HEK293 (cell line): ENCODE measurements around the gene MPDU1.

Source experiments
- GFI1B ChIP-seq: fragments of 450-650 bp; formaldehyde crosslinking; IDR thresholded peaks from 2 replicates; pipeline ENCODE4 v1.5.1; 2016; ENCODE audit warnings: missing biosample characterization, missing genetic modification characterization
- WT1 ChIP-seq: fragments of 450-650 bp; formaldehyde crosslinking; IDR thresholded peaks from 2 replicates; pipeline ENCODE4 v1.5.1; 2016; ENCODE audit warnings: missing biosample characterization, missing genetic modification characterization
- ZNF138 ChIP-seq: fragments of 450-650 bp; formaldehyde crosslinking; IDR thresholded peaks from 2 replicates; pipeline ENCODE4 v1.5.1; 2016; ENCODE audit warnings: missing biosample characterization, missing genetic modification characterization, borderline replicate concordance
- ZNF157 ChIP-seq: fragments of 450-650 bp; formaldehyde crosslinking; IDR thresholded peaks from 2 replicates; pipeline ENCODE4 v1.5.1; 2016; ENCODE audit warnings: missing biosample characterization, missing genetic modification characterization
- ZNF404 ChIP-seq: fragments of 450-650 bp; formaldehyde crosslinking; IDR thresholded peaks from 2 replicates; pipeline ENCODE4 v1.5.1; 2017; ENCODE audit warnings: missing biosample characterization, missing genetic modification characterization
- ZNF48 ChIP-seq: fragments of 450-650 bp; formaldehyde crosslinking; IDR thresholded peaks from 2 replicates; pipeline ENCODE4 v1.5.1; 2016; ENCODE audit warnings: missing biosample characterization, missing genetic modification characterization
- ZNF510 ChIP-seq: fragments of 450-650 bp; formaldehyde crosslinking; IDR thresholded peaks from 2 replicates; pipeline ENCODE4 v1.5.1; 2018; ENCODE audit warnings: mild to moderate bottlenecking, missing genetic modification characterization, missing biosample characterization; ENCODE audit not compliant: insufficient replicate concordance
- ZNF521 ChIP-seq: fragments of 450-650 bp; formaldehyde crosslinking; IDR thresholded peaks from 2 replicates; pipeline ENCODE4 v1.5.1; 2017; ENCODE audit warnings: missing biosample characterization, mild to moderate bottlenecking, missing genetic modification characterization
- ZNF530 ChIP-seq: fragments of 450-650 bp; formaldehyde crosslinking; IDR thresholded peaks from 2 replicates; pipeline ENCODE4 v1.5.1; 2016; ENCODE audit warnings: low read depth, missing biosample characterization, missing genetic modification characterization
- ZNF560 ChIP-seq: fragments of 450-650 bp; formaldehyde crosslinking; IDR thresholded peaks from 2 replicates; pipeline ENCODE4 v1.5.1; 2017; ENCODE audit warnings: missing biosample characterization, missing genetic modification characterization, borderline replicate concordance
- ZNF561 ChIP-seq: fragments of 450-650 bp; IDR thresholded peaks from 2 replicates; pipeline ENCODE4 v1.5.1; 2018; ENCODE audit warnings: missing biosample characterization, missing genetic modification characterization, borderline replicate concordance
- ZNF624 ChIP-seq: fragments of 450-650 bp; formaldehyde crosslinking; IDR thresholded peaks from 2 replicates; pipeline ENCODE4 v1.5.1; 2017; ENCODE audit warnings: missing biosample characterization, missing genetic modification characterization
- ZNF664 ChIP-seq: fragments of 450-650 bp; formaldehyde crosslinking; IDR thresholded peaks from 2 replicates; pipeline ENCODE4 v1.5.1; 2016; ENCODE audit warnings: missing biosample characterization, missing genetic modification characterization
- ZNF670 ChIP-seq: fragments of 450-650 bp; formaldehyde crosslinking; IDR thresholded peaks from 2 replicates; pipeline ENCODE4 v1.5.1; 2016; ENCODE audit warnings: missing biosample characterization, missing genetic modification characterization, low read depth
- ZNF785 ChIP-seq: fragments of 450-650 bp; formaldehyde crosslinking; IDR thresholded peaks from 2 replicates; pipeline ENCODE4 v1.5.1; 2016; ENCODE audit warnings: missing biosample characterization, missing genetic modification characterization
- ZNF791 ChIP-seq: fragments of 450-650 bp; formaldehyde crosslinking; IDR thresholded peaks from 2 replicates; pipeline ENCODE4 v1.5.1; 2016; ENCODE audit warnings: missing biosample characterization, missing genetic modification characterization
- ZNF792 ChIP-seq: fragments of 450-650 bp; formaldehyde crosslinking; IDR thresholded peaks from 2 replicates; pipeline ENCODE4 v1.5.1; 2016; ENCODE audit warnings: missing biosample characterization, missing genetic modification characterization
- ZSCAN30 ChIP-seq: fragments of 450-650 bp; IDR thresholded peaks from 2 replicates; pipeline ENCODE4 v1.5.1; 2018; ENCODE audit warnings: missing biosample characterization, mild to moderate bottlenecking, missing genetic modification characterization, moderate library complexity
- TF ChIP-seq, protein P1 (sequence below): fragments of 450-650 bp; formaldehyde crosslinking; IDR thresholded peaks from 2 replicates; pipeline ENCODE4 v1.5.1; 2016; ENCODE audit warnings: missing biosample characterization, missing genetic modification characterization
- TF ChIP-seq, protein P2 (sequence below): fragments of 450-650 bp; formaldehyde crosslinking; IDR thresholded peaks from 2 replicates; pipeline ENCODE4 v1.5.1; 2017; ENCODE audit warnings: missing biosample characterization, missing genetic modification characterization
- TF ChIP-seq, protein P3 (sequence below): IDR thresholded peaks from 2 replicates; pipeline ENCODE4 v1.6.1; 2011; ENCODE audit warnings: mild to moderate bottlenecking, low read depth, low read length, borderline replicate concordance
- TF ChIP-seq, protein P4 (sequence below): fragments of 450-650 bp; formaldehyde crosslinking; IDR thresholded peaks from 2 replicates; pipeline ENCODE4 v1.5.1; 2016; ENCODE audit warnings: missing biosample characterization, missing genetic modification characterization
- TF ChIP-seq, protein P5 (sequence below): fragments of 450-650 bp; formaldehyde crosslinking; IDR thresholded peaks from 2 replicates; pipeline ENCODE4 v1.5.1; 2016; ENCODE audit warnings: missing biosample characterization, missing genetic modification characterization
- TF ChIP-seq, protein P6 (sequence below): fragments of 450-650 bp; IDR thresholded peaks from 2 replicates; pipeline ENCODE4 v1.5.1; 2018; ENCODE audit warnings: missing biosample characterization, missing genetic modification characterization
- TF ChIP-seq, protein P7 (sequence below): fragments of 450-650 bp; formaldehyde crosslinking; IDR thresholded peaks from 2 replicates; pipeline ENCODE4 v1.5.1; 2016; ENCODE audit warnings: missing biosample characterization, missing genetic modification characterization

Gene MPDU1

DNA sequence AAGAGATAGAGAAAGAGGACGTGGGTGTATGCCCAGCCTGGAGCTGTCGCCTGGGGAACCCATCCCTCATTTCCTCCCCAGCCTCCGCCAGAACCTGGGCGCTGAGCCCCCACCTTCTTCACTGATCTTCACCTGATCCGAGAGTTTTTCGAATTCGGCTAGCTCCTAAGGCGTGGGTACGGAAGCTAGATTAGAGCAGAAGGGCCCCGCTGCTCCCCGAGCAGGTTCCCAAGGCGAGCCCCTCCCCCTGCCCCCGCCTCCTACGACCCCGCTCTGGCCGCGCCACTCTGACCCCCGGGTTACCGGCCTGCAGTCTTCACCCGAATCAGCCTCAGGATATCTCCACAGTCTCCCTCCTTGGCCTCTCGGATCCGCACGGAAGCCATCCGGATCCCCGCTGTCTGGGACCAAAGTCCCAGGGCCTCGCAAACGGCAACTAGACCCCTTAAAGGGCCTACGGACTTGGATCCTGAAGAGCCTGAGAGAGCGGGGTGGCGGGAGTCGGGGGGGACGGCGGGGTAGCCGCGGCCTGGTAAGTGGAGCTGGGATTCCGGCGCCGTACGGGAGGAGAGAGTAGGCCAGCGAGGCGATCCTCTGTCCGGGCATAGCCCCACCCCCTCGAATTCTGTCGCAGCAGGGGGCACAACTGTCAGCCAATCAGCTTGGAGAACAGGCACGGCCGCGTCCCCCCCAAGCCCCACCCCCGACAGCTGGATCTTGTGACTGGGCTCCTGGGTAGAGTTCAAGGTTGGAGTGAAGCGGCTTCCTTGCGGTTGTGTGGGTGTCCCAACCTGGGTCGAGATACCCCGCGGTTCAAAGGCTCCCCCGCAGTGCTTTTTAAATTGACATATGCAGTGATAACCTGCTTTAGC, 43.8 kb downstream of the MPDU1 start, which contains the start of gene SAT2 (continued):
- TF ChIP-seq ZNF624 (tag by site-specific recombination) (no peak), ZNF48 (tag by site-specific recombination) (no peak), ZNF670 (tag by site-specific recombination) (no peak), WT1 (tag by site-specific recombination) (no peak), ZNF664 (no peak), ZNF157 (no peak), ZNF138 (tag by site-specific recombination) (no peak), ZNF404 (no peak), ZNF785 (tag by site-specific recombination) (no peak), ZSCAN30 (tag by site-specific recombination) (peak; percentile 31; the same call in 1 of the 2 replicates), ZNF560 (tag by site-specific recombination) (no peak), ZNF510 (tag by site-specific recombination) (no peak), ZNF792 (no peak), ZNF530 (tag by site-specific recombination) (no peak), ZNF521 (tag by site-specific recombination) (no peak), GFI1B (0 out of 2 replicates have a peak, but pooled peaks have one; percentile 21), ZNF791 (tag by site-specific recombination) (no peak), ZNF561 (tag by site-specific recombination) (no peak)
- TF ChIP-seq, protein P1, sequence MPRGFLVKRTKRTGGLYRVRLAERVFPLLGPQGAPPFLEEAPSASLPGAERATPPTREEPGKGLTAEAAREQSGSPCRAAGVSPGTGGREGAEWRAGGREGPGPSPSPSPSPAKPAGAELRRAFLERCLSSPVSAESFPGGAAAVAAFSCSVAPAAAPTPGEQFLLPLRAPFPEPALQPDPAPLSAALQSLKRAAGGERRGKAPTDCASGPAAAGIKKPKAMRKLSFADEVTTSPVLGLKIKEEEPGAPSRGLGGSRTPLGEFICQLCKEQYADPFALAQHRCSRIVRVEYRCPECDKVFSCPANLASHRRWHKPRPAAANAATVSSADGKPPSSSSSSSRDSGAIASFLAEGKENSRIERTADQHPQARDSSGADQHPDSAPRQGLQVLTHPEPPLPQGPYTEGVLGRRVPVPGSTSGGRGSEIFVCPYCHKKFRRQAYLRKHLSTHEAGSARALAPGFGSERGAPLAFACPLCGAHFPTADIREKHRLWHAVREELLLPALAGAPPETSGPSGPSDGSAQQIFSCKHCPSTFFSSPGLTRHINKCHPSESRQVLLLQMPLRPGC (tag by site-specific recombination) = 0 out of 2 replicates have a peak, but pooled peaks have one; percentile 44
- TF ChIP-seq, protein P2, sequence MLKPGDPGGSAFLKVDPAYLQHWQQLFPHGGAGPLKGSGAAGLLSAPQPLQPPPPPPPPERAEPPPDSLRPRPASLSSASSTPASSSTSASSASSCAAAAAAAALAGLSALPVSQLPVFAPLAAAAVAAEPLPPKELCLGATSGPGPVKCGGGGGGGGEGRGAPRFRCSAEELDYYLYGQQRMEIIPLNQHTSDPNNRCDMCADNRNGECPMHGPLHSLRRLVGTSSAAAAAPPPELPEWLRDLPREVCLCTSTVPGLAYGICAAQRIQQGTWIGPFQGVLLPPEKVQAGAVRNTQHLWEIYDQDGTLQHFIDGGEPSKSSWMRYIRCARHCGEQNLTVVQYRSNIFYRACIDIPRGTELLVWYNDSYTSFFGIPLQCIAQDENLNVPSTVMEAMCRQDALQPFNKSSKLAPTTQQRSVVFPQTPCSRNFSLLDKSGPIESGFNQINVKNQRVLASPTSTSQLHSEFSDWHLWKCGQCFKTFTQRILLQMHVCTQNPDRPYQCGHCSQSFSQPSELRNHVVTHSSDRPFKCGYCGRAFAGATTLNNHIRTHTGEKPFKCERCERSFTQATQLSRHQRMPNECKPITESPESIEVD (tag by site-specific recombination) = no peak
- TF ChIP-seq, protein P3, sequence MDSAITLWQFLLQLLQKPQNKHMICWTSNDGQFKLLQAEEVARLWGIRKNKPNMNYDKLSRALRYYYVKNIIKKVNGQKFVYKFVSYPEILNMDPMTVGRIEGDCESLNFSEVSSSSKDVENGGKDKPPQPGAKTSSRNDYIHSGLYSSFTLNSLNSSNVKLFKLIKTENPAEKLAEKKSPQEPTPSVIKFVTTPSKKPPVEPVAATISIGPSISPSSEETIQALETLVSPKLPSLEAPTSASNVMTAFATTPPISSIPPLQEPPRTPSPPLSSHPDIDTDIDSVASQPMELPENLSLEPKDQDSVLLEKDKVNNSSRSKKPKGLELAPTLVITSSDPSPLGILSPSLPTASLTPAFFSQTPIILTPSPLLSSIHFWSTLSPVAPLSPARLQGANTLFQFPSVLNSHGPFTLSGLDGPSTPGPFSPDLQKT = no peak
- TF ChIP-seq, protein P4, sequence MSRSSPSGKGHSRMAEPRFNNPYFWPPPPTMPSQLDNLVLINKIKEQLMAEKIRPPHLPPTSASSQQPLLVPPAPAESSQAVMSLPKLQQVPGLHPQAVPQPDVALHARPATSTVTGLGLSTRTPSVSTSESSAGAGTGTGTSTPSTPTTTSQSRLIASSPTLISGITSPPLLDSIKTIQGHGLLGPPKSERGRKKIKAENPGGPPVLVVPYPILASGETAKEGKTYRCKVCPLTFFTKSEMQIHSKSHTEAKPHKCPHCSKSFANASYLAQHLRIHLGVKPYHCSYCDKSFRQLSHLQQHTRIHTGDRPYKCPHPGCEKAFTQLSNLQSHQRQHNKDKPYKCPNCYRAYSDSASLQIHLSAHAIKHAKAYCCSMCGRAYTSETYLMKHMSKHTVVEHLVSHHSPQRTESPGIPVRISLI (tag by site-specific recombination) = no peak
- TF ChIP-seq, protein P5, sequence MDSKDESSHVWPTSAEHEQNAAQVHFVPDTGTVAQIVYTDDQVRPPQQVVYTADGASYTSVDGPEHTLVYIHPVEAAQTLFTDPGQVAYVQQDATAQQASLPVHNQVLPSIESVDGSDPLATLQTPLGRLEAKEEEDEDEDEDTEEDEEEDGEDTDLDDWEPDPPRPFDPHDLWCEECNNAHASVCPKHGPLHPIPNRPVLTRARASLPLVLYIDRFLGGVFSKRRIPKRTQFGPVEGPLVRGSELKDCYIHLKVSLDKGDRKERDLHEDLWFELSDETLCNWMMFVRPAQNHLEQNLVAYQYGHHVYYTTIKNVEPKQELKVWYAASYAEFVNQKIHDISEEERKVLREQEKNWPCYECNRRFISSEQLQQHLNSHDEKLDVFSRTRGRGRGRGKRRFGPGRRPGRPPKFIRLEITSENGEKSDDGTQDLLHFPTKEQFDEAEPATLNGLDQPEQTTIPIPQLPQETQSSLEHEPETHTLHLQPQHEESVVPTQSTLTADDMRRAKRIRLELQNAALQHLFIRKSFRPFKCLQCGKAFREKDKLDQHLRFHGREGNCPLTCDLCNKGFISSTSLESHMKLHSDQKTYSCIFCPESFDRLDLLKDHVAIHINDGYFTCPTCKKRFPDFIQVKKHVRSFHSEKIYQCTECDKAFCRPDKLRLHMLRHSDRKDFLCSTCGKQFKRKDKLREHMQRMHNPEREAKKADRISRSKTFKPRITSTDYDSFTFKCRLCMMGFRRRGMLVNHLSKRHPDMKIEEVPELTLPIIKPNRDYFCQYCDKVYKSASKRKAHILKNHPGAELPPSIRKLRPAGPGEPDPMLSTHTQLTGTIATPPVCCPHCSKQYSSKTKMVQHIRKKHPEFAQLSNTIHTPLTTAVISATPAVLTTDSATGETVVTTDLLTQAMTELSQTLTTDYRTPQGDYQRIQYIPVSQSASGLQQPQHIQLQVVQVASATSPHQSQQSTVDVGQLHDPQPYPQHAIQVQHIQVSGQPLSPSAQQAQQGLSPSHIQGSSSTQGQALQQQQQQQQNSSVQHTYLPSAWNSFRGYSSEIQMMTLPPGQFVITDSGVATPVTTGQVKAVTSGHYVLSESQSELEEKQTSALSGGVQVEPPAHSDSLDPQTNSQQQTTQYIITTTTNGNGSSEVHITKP (tag by site-specific recombination) = 0 out of 2 replicates have a peak, but pooled peaks have one; percentile 34
- TF ChIP-seq, protein P6, sequence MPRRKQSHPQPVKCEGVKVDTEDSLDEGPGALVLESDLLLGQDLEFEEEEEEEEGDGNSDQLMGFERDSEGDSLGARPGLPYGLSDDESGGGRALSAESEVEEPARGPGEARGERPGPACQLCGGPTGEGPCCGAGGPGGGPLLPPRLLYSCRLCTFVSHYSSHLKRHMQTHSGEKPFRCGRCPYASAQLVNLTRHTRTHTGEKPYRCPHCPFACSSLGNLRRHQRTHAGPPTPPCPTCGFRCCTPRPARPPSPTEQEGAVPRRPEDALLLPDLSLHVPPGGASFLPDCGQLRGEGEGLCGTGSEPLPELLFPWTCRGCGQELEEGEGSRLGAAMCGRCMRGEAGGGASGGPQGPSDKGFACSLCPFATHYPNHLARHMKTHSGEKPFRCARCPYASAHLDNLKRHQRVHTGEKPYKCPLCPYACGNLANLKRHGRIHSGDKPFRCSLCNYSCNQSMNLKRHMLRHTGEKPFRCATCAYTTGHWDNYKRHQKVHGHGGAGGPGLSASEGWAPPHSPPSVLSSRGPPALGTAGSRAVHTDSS (tag by site-specific recombination) = no peak
- TF ChIP-seq, protein P7, sequence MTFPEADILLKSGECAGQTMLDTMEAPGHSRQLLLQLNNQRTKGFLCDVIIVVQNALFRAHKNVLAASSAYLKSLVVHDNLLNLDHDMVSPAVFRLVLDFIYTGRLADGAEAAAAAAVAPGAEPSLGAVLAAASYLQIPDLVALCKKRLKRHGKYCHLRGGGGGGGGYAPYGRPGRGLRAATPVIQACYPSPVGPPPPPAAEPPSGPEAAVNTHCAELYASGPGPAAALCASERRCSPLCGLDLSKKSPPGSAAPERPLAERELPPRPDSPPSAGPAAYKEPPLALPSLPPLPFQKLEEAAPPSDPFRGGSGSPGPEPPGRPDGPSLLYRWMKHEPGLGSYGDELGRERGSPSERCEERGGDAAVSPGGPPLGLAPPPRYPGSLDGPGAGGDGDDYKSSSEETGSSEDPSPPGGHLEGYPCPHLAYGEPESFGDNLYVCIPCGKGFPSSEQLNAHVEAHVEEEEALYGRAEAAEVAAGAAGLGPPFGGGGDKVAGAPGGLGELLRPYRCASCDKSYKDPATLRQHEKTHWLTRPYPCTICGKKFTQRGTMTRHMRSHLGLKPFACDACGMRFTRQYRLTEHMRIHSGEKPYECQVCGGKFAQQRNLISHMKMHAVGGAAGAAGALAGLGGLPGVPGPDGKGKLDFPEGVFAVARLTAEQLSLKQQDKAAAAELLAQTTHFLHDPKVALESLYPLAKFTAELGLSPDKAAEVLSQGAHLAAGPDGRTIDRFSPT (tag by site-specific recombination) = no peak
